ENCODE data around the gene KRI1.

KRI1 gene

GRCh38 chr19:10513223-10513622 lies 52.6 kb downstream of the KRI1 start:
- Histone ChIP-seq H3K27me3 (peaks cover 0 to 52% of the 10 kb centered on the region in 2 donors), H3K4me1 (peaks cover 0 to 27% (median 18%) of the 10 kb centered on the region in 4 donors), H3K36me3 (no peaks in the 10 kb centered on the region), H3K4me3 (no peak overlapping the region), H3K27ac (no peak overlapping the region), H3K9me3 (no peaks in the 10 kb centered on the region)
- intact Hi-C loops (cut with DNase I; ENCODE audit: low total_unique reads) = no loop called here
- no peak for DNase-seq
- no peak for TF ChIP-seq CTCF (IDR thresholded peaks at IDR 0.05)

GRCh38 chr19:10510301-10510802 lies 55.5 kb downstream of the KRI1 start:
- intact Hi-C loops (cut with DNase I; ENCODE audit: low total_unique reads) = no loop called here
- Histone ChIP-seq H3K4me1 (peaks cover 0 to 15% (median 5%) of the 10 kb centered on the region in 4 donors), H3K27ac (no peak overlapping the region), H3K36me3 (no peaks in the 10 kb centered on the region), H3K4me3 (no peak overlapping the region), H3K9me3 (no peaks in the 10 kb centered on the region), H3K27me3 (peaks cover 0 to 39% of the 10 kb centered on the region in 2 donors)
- peak; percentile 40 to 52 for TF ChIP-seq CTCF (IDR thresholded peaks at IDR 0.05)
- DNase-seq = no peak

GRCh38 chr19:10508707-10509106 lies 57.1 kb downstream of the KRI1 start:
- Histone ChIP-seq H3K4me3 (no peak overlapping the region), H3K9me3 (no peaks in the 10 kb centered on the region), H3K4me1 (peaks cover 0 to 10% (median 6%) of the 10 kb centered on the region in 4 donors), H3K27me3 (peaks cover 0 to 22% of the 10 kb centered on the region in 2 donors), H3K36me3 (no peaks in the 10 kb centered on the region), H3K27ac (no peak overlapping the region)
- no peak for TF ChIP-seq CTCF (IDR thresholded peaks at IDR 0.05)
- no peak for DNase-seq
- intact Hi-C loops (cut with DNase I; ENCODE audit: low total_unique reads) = no loop called here

GRCh38 chr19:10508036-10508435 lies 57.8 kb downstream of the KRI1 start:
- H3K4me3 ChIP-seq = no peak overlapping the region
- intact Hi-C loops (cut with DNase I; ENCODE audit: low total_unique reads) = no loop called here

GRCh38 chr19:10505583-10506229 lies 60.1 kb downstream of the KRI1 start:
- peaks cover 0 to 16% of the 10 kb centered on the region in 2 donors for H3K27me3 ChIP-seq
- peak; percentile 70 to 85 for DNase-seq
- H3K27ac ChIP-seq = no peak overlapping the region
- H3K4me1 ChIP-seq = peaks cover 0 to 23% (median 18%) of the 10 kb centered on the region in 4 donors
- peak; percentile 72 to 78 for TF ChIP-seq CTCF (IDR thresholded peaks at IDR 0.05)
- no peak overlapping the region for H3K4me3 ChIP-seq
- intact Hi-C loops (cut with DNase I; ENCODE audit: low total_unique reads) = no loop called here
- H3K9me3 ChIP-seq = no peaks in the 10 kb centered on the region
- H3K36me3 ChIP-seq = no peaks in the 10 kb centered on the region

More at GRCh38 chr19:10508036-10508435, 57.8 kb downstream of the KRI1 start:
- DNase-seq = no peak
- Histone ChIP-seq H3K27ac (no peak overlapping the region), H3K9me3 (no peaks in the 10 kb centered on the region), H3K4me1 (peaks cover 0 to 11% (median 7%) of the 10 kb centered on the region in 4 donors), H3K27me3 (peaks cover 0 to 17% of the 10 kb centered on the region in 2 donors), H3K36me3 (no peaks in the 10 kb centered on the region)
- no peak for TF ChIP-seq CTCF (IDR thresholded peaks at IDR 0.05)

All from tibial artery (tissue), 4 donors.